HCEC 1CT (cell line): ENCODE data around the gene NOC3L.

ENCODE experiments used
- DNase-seq: peaks from one replicate; pipeline ENCODE4 v3.0.0-alpha.2; 2017

NOC3L gene

DNA sequence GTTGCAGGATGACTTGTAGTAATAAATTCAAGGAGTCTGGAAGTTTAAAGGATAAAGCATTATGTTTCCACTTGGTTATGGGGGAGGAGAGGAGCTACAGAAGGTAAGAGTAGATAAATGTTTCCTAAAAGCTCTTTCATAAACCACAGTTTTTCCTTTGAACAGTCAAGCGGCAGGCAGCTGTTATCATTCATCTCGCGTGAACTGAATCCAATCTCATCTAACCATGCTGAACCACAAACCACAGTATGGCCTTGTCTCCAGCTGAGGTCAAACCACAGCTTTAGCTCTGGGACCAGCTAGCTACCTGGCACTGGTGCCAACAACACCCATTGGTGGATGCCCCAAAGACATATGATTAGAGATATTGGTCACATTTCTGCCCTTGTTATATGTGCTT is 63.3 kb downstream of the NOC3L start:
- peak; percentile 59 for DNase-seq

GRCh38 chr10:94294168-94294567 is 68.6 kb downstream of the NOC3L start:
- DNase-seq: no peak

GRCh38 chr10:94293354-94293753 is 69.4 kb downstream of the NOC3L start:
- no peak for DNase-seq

GRCh38 chr10:94292434-94293090 is 70.2 kb downstream of the NOC3L start:
- peak; percentile 31 for DNase-seq

- DNase-seq: no peak
These were observed 74.2 kb downstream of the NOC3L start for GRCh38 chr10:94288361-94289101.

DNA sequence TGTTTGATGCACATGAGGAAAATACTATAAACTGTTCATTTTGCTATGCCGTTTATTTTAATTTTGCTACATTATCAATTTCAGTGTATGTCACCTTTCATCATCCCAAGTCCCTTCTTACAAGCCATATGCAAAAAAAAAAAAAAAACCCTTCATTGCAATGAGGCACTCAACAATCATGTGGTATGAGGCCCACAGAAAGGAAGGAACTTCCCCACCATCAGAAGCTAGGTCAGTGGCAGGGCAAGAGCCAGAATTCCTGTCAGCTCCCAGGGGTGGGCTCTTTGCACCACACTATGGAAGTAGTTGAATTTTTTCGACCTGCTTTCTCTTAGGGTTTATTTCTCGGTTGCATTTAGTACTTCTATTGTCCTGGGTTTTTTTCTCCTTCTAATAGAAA is 75.4 kb downstream of the NOC3L start:
- no peak for DNase-seq

- DNase-seq: no peak
These were observed 75.8 kb downstream of the NOC3L start for GRCh38 chr10:94286901-94287300.

DNA sequence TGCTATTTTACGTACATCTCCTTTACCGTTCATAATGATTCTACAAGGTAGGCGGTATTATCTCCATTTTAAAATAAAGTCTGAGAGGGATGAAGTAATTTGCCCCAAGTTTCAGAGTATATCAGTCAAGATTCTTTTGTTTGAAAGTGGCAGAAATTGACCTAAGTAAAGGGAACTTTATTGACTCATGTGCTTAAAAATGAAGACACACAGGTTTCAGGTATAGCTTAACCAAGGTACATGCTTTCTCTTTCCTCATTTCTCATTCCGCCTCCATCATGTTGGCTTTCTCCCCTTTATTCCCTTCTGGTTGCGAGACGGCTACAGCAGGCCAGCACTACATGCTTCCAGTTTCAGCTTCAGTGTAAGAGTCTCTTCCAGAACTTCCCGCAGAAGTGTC is 77.5 kb downstream of the NOC3L start:
- DNase-seq: no peak
